HG02885 (cell line): Measurements from ENCODE around the gene KIAA0753.

Source experiments
- ATAC-seq: cut with Tn5 transposase; IDR thresholded peaks from one replicate; pipeline ENCODE4 v1.9.1; 2021; ENCODE audit warnings: mild to moderate bottlenecking; ENCODE audit not compliant: unreplicated experiment, poor library complexity

The KIAA0753 gene

GRCh38 chr17:6643451-6644125 lies 3.1 kb upstream of the KIAA0753 start:
- ATAC-seq: no peak

- ATAC-seq: no peak
Observed at GRCh38 chr17:6642592-6642991, 2.1 kb upstream of the KIAA0753 start.

GRCh38 chr17:6641247-6641863 lies 844 bp upstream of the KIAA0753 start:
- no peak for ATAC-seq

- ATAC-seq: peak; percentile 7
Observed at GRCh38 chr17:6639586-6640535, 650 bp downstream of the KIAA0753 start.

- ATAC-seq: no peak
Observed at GRCh38 chr17:6639014-6639585, 1.4 kb downstream of the KIAA0753 start.

- ATAC-seq: no peak
Observed at GRCh38 chr17:6638046-6638908, 2.2 kb downstream of the KIAA0753 start.

- no peak for ATAC-seq
Observed at GRCh38 chr17:6637458-6637840, 3.1 kb downstream of the KIAA0753 start.

- no peak for ATAC-seq
Observed at GRCh38 chr17:6636616-6637457, 3.7 kb downstream of the KIAA0753 start.

GRCh38 chr17:6636105-6636504 lies 4.4 kb downstream of the KIAA0753 start:
- ATAC-seq: no peak

- ATAC-seq: no peak
Observed at GRCh38 chr17:6633263-6633662, 7.2 kb downstream of the KIAA0753 start.

- no peak for ATAC-seq
Observed at GRCh38 chr17:6632530-6632929, 8.0 kb downstream of the KIAA0753 start.

- no peak for ATAC-seq
Observed at GRCh38 chr17:6630390-6630789, 10.1 kb downstream of the KIAA0753 start.

- ATAC-seq: no peak
Observed at GRCh38 chr17:6627019-6627418, 13.5 kb downstream of the KIAA0753 start.

- ATAC-seq: no peak
Observed at GRCh38 chr17:6626616-6627015, 13.9 kb downstream of the KIAA0753 start.

GRCh38 chr17:6623941-6624340 lies 16.6 kb downstream of the KIAA0753 start:
- ATAC-seq: no peak

- no peak for ATAC-seq
Observed at GRCh38 chr17:6611231-6611630, 29.3 kb downstream of the KIAA0753 start.

- ATAC-seq: no peak
Observed at GRCh38 chr17:6610011-6610410, 30.5 kb downstream of the KIAA0753 start.

- no peak for ATAC-seq
Observed at GRCh38 chr17:6608321-6608720, 32.2 kb downstream of the KIAA0753 start.

- ATAC-seq: no peak
Observed at GRCh38 chr17:6605142-6605541, 35.4 kb downstream of the KIAA0753 start.
